GM21529 (cell line): ENCODE measurements around the gene SLC7A1.

ENCODE experiments used
- ATAC-seq: cut with Tn5 transposase; IDR thresholded peaks from one replicate; pipeline ENCODE4 v1.9.1; 2021; ENCODE audit not compliant: unreplicated experiment

The SLC7A1 gene

DNA sequence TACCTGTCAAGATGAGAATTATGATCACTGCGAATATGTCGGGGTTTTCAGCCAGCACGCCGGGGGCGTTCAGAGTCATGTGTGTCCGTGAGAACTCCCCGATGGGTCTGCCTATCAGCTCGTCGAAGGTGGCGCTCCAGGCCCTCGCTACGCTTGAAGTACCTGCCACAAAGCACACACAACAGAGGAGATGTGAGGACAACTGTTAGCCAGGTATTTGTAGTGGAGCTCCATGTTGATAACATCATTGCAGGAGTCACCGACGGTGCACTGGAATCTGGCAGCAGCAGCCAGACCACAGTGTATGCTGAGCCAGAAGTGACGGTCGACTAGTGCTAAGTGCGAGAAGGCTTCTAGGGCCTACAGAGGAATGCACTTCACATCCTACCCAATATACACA is 62.7 kb downstream of the SLC7A1 start:
- ATAC-seq = no peak

DNA sequence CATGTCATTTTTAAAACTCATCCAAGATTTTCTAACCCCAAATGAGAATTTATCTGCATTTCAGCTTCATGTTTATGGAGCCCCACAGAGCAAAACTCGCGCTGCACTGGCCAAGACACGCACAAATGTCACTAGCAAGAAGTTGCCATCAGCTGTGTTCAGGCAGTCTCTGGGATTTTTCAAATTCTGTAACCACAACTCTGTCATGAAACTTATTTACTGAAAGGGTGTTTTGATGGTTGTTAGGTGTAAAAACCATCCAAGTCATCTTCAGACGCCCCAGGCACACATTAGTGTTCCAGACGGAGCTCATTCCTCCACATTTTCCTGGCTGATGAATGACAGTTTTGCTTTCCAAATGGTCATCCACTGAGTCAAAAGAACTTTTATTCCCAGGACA is 63.4 kb downstream of the SLC7A1 start:
- no peak for ATAC-seq

DNA sequence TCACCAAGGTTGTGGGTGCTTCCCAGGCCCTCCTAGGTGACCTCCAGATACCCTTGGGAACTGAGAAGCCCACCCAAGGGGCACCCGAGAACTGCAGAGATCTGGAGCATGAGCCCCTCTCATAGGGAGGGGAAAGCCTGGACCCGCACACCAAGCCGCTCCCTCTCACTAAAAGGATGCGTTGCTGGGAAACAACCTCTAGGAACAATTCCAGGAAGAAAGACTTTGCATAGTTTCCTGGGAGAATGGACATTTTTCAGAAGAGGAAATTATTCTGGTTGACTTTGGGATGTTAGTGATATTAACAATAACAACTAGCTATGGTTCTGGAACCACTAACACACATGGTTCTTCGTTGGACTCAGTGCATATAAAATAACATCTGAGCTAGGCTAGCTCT is 64.6 kb downstream of the SLC7A1 start:
- no peak for ATAC-seq

DNA sequence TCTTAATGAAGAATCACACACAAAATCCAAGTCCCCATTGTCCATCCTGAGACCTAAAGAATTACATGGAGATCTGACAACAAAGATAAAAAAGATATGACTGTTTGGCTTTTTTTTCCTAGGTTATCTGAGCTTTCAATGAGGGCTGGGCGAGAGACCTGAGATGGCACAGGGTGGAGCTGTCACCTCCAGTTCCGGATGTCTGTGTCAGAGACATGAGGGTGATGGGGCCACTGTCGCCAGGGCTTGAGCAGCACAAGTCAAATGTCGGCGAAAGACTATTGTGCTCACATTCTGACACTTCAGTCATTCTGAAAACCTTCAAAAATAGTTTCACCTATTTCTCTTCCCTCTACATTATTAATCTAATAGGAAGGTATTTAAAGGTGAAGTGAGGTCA is 65.7 kb downstream of the SLC7A1 start:
- ATAC-seq = no peak

DNA sequence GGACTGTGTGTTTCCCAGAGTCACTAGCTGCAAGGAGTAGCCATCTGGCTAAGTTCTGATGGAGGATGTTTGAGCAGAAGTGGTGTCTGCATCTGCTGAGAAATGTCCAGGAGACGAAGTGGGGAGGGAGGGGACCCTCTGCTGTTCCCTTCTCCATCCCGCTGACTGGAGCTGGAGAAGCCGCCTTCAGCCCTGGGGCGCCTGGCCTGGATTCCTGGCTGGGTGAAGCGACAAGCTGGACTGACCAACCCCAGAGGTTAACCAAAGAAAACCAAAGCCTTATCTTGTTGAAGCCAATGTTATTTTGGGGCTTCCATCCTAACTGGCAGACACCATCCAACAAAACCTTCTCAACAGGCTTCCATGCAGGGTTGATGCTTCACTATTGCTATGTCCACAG is 67.6 kb downstream of the SLC7A1 start:
- ATAC-seq = no peak

DNA sequence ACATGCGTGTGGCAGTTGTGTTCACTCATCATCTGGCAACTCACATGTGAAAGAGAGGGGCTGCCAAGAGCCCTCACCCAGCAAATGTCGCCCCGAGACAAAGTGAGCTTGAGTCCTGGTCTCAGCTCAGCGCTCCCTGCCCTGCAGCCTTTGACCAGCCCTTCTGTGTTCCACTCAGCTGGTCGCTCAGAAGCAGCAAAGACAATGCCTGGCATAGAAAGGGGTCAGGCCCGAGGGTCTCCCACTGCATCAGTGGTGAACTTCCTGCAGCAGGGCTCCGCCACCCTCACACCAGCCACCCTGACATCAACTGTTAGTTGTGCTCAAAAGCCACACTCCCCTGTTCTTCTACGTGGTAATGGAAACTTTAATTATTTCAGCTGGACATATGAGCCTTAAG is 68.0 kb downstream of the SLC7A1 start:
- no peak for ATAC-seq

DNA sequence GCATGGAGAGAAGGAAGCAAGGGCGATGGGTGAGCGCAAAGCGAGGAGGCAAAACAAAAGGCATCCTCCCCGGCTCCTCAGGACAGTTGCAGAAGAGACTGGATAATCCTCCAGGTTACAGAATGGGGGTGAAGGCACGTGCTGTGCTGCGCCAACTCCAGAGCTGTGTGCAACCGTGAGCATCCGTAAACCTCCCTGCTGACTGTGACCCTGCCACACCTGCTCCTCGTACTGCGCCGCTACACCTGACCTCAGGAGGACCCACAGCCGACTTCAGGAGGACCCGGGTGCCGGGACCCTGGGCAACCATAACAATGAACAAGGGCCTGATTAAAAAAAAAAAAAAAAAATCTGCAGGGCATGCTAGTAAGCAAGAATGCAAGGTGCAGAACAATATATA is 68.7 kb downstream of the SLC7A1 start:
- ATAC-seq = no peak

- ATAC-seq = no peak
These were observed 69.7 kb downstream of the SLC7A1 start for GRCh38 chr13:29525757-29526156.

DNA sequence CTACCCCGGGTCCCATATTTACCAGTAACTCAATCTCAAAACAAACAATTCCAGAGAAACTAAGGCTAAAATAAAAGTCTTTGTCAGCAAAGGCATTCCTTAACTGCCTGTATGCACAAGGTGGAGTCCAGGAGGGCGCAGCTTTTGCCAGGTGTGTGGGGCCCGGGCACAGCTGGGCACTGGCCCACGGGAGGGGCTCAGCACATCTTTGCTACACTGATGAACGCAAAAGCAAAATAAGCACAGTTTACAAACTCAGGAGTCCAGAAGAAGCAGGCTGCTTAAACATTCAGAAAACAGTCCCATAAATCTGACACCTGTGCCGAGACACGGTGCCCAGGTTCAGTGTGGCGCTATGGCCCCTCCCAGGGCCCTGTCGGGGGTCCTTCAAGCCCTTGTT is 70.8 kb downstream of the SLC7A1 start:
- no peak for ATAC-seq

GRCh38 chr13:29524176-29524575 is 71.3 kb downstream of the SLC7A1 start:
- no peak for ATAC-seq

DNA sequence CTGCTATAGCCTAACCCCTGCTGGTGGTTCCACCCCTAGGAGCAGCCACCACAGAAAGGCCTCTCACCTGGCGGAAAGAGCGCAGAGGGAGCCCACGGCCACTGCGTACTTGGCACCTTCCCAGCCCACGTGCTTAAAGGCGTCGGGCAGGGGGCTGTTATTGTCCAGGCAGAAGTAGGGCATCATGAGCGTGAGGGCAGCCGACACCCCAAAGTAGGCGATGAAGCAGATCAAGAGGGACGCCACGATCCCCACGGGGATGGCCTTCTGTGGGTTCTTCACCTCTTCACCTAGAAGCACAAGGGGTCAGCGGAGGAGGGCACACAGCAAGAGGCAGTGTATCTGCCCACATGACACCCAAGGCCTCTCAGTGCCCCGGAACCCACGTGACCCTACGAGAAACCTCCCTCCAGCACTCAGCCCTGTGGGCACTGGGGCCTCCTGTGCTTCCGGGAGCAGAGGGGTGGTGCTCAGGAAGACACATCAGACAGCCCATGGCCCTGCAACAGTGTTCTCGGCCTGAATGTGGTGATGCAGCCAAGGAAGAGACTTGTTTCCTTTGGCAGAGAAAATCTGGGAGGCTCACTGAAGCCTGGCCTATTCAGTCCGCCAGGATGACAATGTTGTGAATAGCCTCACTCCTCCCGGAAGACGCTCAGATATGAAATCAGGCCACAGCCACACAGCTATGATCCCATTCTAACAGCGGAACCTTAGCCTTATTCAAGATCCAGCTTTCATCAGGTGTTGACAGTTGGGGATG is 72.1 kb downstream of the SLC7A1 start:
- no peak for ATAC-seq

GRCh38 chr13:29522044-29522685 is 73.3 kb downstream of the SLC7A1 start:
- no peak for ATAC-seq

GRCh38 chr13:29521336-29521735 is 74.2 kb downstream of the SLC7A1 start:
- no peak for ATAC-seq

DNA sequence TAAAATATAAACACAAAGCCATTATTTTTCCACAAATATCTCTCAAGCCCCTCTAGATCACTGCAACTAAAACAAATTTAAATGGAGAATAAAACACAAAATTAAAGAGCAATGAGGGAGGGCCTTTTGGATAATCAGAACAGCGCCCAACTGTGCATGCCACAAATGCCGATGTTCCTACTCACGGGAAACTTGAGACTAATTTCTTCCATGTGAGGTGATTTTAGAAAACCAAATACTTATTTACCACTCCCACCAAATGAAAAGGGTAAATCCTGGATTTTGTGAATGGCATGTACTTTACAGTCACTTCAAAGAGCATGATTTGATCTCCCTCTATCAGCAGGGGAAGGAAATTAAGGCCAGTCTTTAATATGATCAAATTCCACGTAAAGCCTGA is 74.8 kb downstream of the SLC7A1 start:
- no peak for ATAC-seq

GRCh38 chr13:29519921-29520320 is 75.6 kb downstream of the SLC7A1 start:
- ATAC-seq = no peak

DNA sequence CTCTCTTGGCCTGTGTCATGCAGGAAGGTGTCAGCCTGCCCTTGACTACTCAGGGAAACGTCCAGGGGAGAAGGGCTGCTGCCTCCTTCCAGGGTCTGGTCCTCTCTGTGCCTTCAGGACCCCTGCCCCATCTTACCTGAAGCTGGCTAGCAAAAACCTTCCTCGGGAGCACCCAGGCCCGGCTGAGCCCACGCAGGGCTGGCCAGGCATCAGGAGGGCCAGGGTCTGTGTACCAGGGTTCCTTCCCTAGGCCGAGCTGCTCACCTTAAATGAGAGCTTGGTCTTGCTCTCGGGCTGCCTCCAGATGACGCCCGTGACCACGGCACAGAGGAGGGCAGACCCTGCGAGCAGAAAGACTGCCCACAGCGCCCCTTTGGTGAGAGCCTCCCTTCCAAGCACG is 78.6 kb downstream of the SLC7A1 start:
- no peak for ATAC-seq

GRCh38 chr13:29516012-29516411 is 79.5 kb downstream of the SLC7A1 start:
- ATAC-seq = no peak

- no peak for ATAC-seq
These were observed 80.1 kb downstream of the SLC7A1 start for GRCh38 chr13:29515372-29515771.

DNA sequence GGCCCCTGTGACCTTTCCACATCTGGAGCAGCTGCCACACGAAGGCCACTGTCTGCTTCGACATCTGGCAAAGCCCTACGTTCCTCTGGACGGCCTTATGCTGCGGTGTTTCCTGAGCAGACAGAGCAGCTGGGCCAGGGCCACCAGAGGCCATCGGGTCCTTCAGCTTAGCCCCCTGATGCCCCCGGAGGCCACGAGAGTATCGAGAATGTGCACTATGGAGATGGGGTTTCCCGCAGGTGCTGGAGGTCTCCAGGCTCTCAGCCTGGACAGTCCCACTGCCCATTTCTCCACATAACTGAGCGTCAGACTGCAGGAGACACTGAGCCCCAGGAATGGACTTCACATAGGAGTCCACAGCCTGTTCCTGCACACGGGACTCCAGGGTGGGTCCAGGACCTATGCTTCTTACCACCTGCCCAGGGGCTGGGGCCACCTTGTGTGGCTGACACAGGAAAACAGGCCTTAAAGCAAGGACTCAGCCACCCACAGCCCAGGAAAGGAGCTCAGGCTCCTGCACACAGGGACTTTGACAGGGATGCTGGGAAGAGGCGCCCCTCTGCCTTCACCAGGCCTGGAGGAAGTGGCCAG is 80.7 kb downstream of the SLC7A1 start:
- no peak for ATAC-seq

- ATAC-seq = no peak
These were observed 81.3 kb downstream of the SLC7A1 start for GRCh38 chr13:29513981-29514719.
